GM12865 (cell line): ENCODE results near the gene MRPL10.

Experiments
- DNase-seq: peaks from one replicate; pipeline ENCODE4 v3.0.0; 2010; ENCODE audit warnings: low read depth
- H3K4me3 ChIP-seq: 2 replicates; pipeline ENCODE4 v1.5.1; 2011; ENCODE audit warnings: mild to moderate bottlenecking, low read depth, low read length, control low read depth
- TF ChIP-seq, protein P1 (sequence below): IDR thresholded peaks from 2 replicates; pipeline ENCODE4 v1.5.1; 2011; ENCODE audit warnings: low read length, control low read depth, low read depth, inconsistent platforms; ENCODE audit not compliant: insufficient read depth; ENCODE audit errors: missing control alignments

Gene MRPL10

DNA sequence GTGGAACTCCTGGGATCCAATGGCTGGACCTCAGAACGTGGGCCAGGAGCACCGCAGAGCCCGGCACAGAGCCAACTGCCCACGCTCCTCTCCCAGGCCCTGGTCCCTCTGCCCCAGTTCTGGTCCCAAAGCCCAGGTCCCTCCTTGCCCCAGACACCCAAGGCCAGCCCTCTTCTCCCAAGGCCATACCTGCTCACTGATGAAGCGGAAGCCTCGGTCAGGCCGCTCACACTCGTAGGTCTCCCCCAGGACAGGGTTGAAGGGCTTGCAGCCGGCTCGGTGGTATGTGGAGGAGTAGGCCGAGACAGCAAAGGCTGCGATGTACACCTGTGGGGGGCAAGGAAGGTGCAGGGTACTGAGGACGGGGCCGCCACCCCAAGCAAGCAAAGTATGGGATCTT is 18.3 kb downstream of the MRPL10 start:
- no peak overlapping the region for H3K4me3 ChIP-seq
- TF ChIP-seq, protein P1, sequence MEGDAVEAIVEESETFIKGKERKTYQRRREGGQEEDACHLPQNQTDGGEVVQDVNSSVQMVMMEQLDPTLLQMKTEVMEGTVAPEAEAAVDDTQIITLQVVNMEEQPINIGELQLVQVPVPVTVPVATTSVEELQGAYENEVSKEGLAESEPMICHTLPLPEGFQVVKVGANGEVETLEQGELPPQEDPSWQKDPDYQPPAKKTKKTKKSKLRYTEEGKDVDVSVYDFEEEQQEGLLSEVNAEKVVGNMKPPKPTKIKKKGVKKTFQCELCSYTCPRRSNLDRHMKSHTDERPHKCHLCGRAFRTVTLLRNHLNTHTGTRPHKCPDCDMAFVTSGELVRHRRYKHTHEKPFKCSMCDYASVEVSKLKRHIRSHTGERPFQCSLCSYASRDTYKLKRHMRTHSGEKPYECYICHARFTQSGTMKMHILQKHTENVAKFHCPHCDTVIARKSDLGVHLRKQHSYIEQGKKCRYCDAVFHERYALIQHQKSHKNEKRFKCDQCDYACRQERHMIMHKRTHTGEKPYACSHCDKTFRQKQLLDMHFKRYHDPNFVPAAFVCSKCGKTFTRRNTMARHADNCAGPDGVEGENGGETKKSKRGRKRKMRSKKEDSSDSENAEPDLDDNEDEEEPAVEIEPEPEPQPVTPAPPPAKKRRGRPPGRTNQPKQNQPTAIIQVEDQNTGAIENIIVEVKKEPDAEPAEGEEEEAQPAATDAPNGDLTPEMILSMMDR = no peak
- DNase-seq = no peak

- H3K4me3 ChIP-seq = no peak overlapping the region
- TF ChIP-seq, protein P1 = no peak
- no peak for DNase-seq
Measured at GRCh38 chr17:47812146-47812920, 19.0 kb downstream of the MRPL10 start.

DNA sequence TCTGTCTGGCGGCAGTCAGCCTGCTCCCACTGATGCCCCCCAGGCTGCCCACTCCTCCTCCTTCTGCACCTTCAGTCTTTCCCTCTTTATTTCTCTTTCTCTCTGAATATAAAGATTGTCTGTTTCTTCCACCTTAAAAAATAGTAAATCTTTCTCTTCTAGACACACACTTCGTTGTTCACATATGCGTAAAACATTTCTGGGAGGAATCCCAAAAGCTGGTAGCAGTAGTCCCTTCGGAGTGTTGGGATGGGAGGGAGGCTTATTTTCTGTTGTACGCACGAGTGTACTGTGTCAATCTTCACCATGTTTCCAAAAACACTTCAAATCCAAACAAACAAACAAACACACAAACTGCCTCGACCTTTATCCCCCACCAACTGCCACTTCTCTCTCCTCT is 19.6 kb downstream of the MRPL10 start:
- no peak overlapping the region for H3K4me3 ChIP-seq
- DNase-seq = no peak
- TF ChIP-seq, protein P1 = no peak

DNA sequence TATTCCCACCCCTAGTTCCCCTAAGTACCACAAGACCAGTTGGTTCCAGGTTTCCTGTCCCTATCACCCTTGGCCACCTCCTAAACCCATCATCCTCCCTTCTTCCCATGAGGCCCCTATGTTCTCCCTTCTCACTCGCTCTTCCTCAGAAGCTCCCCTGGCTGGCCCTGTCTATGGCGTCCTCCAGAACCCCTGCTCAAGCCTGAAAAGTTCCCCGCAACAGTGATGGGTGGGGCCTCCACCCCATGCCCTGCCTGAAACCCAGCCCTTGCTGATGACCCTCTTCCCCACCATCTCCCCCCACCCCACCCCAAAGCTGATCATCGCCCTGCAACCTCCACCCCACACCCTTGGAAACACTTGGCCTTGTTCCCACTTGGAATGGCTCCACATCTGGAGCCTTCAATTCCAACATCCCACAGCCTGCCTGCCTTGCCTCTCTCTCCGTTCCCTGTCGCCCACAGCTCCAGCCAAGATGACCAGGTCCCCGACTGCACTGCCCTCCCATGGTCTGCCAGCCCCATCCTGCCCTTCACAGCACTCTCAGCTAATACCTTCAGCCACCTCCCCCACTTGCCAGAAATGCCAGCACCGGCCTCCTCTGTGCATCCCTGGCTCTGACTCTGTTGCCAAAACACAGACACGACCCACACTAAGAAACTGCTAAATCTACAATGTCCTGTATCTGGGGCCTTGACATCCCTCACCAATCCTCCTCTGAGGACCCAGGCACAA is 20.3 kb downstream of the MRPL10 start:
- H3K4me3 ChIP-seq = no peak overlapping the region
- no peak for DNase-seq
- TF ChIP-seq, protein P1 = no peak

- no peak for DNase-seq
- no peak overlapping the region for H3K4me3 ChIP-seq
- TF ChIP-seq, protein P1 = no peak
Measured at GRCh38 chr17:47810200-47810821, 21.0 kb downstream of the MRPL10 start.

DNA sequence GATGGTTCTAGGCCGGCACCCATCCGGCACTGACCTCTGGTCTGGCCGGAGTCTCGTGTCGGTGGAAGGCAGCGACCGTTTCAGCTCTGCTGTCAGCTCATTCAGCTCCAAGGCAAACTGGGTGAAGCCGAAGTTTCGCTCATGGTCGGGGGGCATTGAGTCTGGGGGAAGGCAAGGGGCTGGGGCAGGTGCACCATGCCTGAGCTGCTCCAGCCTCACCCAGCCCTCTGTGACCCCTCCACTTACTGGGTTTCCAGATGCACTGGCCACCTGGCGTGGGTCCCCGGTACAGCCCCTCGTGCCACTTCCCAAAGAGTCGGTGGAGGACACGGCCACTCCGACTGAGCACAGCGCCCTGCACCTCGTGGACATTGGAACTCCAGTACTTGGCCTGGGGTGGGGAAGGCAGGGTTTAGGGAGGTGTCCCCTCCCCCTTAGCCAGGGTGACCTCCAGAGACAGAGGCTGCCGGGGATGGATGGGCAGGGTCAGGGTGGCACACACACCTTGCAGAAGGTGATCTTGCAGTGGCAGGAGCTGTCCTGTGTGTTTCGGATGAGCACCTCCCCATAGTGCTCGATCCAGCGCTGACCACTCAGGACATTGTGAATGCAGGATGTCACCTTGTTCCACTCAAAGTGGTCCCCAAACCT is 22.4 kb downstream of the MRPL10 start:
- no peak overlapping the region for H3K4me3 ChIP-seq

More for the DNA sequence above, 22.4 kb downstream of the MRPL10 start:
- no peak for DNase-seq
- TF ChIP-seq, protein P1 = no peak
